ENCODE results near the gene CMC2.

The CMC2 gene

GRCh38 chr16:80923356-80923755 lies 83.3 kb downstream of the CMC2 start:
- DNase-seq = no peak

Measured in kidney glomerular epithelial cell (primary cell).